ENCODE data around the gene PXMP4.

PXMP4 gene

DNA sequence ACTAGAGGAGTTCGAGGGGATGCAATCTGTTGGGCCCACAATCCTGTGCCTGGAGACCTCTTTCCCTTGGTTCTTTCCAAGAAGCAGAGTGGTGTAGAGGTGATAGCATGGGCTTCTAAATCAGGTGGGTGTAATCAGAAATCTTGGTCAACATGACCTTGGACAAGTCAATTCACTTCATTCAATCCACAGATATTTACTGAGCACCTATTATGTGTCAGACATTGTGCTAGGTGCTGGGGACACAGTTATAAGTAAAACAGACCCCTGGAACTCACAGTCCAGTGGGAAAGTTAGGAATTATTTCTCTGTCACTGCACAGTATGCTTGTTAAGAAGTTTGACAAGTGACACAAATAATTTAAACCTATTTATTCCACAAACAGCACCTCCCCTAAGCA is 30.6 kb downstream of the PXMP4 start:
- no peak overlapping the region for H3K23ac ChIP-seq (ENCODE audit: low read depth, low read length, poor library complexity)
- no peak overlapping the region for H2BK120ac ChIP-seq (ENCODE audit: low read depth, low read length)
- no peak overlapping the region for H3K4ac ChIP-seq (ENCODE audit: low read length)
- H3K4me3 ChIP-seq (ENCODE audit: low read length in 2 of 2), result no peak overlapping the region
- no peak overlapping the region for H3K27ac ChIP-seq (replicated peaks; ENCODE audit: low read length)
- no CpG with 5 or more reads among the region's 1 CpG for WGBS, 2 donors (ENCODE audit: extremely low coverage in 2 of 2, insufficient read length in 2 of 2, insufficient replicate concordance in 1 of 2)
- no peak overlapping the region for H2BK12ac ChIP-seq (ENCODE audit: low read length)
- H2BK5ac ChIP-seq (ENCODE audit: low read length), result no peak overlapping the region
- H3K27me3 ChIP-seq (ENCODE audit: control insufficient read depth in 3 of 3, insufficient read depth in 3 of 3, low read depth in 1 of 3, low read length in 3 of 3), result peaks cover 0 to 12% (median 0%) of the 10 kb centered on the region in 3 experiments
- H3K4me1 ChIP-seq (ENCODE audit: control insufficient read depth in 2 of 2, insufficient read depth in 1 of 2, low read depth in 1 of 2, low read length in 2 of 2), result peaks cover 22 to 29% of the 10 kb centered on the region in 2 donors
- H4K91ac ChIP-seq (ENCODE audit: low read depth, low read length, poor library complexity), result no peak overlapping the region
- DNase-seq (ENCODE audit: low spot score), result no peak
- no peak overlapping the region for H3K9ac ChIP-seq (ENCODE audit: low read depth, low read length, poor library complexity)
- H3K79me1 ChIP-seq (ENCODE audit: low read depth, low read length), result no peaks in the 10 kb centered on the region
- no peak overlapping the region for H2AK5ac ChIP-seq (ENCODE audit: low read depth, low read length)
- H3K9me3 ChIP-seq (replicated peaks in 1 of 2; ENCODE audit: control insufficient read depth in 2 of 2, insufficient read depth in 1 of 2, low read depth in 1 of 2, low read length in 2 of 2), result no peaks in the 10 kb centered on the region
- H3K18ac ChIP-seq (ENCODE audit: low read length), result no peak overlapping the region
- no peak overlapping the region for H2AFZ ChIP-seq (ENCODE audit: low read length)
- peaks cover 0 to 2% of the 10 kb centered on the region in 2 donors for H3K36me3 ChIP-seq (replicated peaks in 1 of 2; ENCODE audit: control insufficient read depth in 2 of 2, insufficient read depth in 2 of 2, low read length in 2 of 2)
- no peak overlapping the region for H3K14ac ChIP-seq (ENCODE audit: low read length)
- H2BK15ac ChIP-seq (ENCODE audit: low read length), result no peak overlapping the region
- no peak overlapping the region for H4K8ac ChIP-seq (ENCODE audit: low read depth, low read length)
- H3K4me2 ChIP-seq (ENCODE audit: insufficient read depth, low read length, poor library complexity, severe bottlenecking), result no peak overlapping the region

GRCh38 chr20:33688938-33689424 is 31.1 kb downstream of the PXMP4 start:
- no peak overlapping the region for H2BK15ac ChIP-seq (ENCODE audit: low read length)
- WGBS, 2 donors (ENCODE audit: extremely low coverage in 2 of 2, insufficient read length in 2 of 2, insufficient replicate concordance in 1 of 2), result no CpG with 5 or more reads among the region's 3 CpGs
- no peak overlapping the region for H3K27ac ChIP-seq (replicated peaks; ENCODE audit: low read length)

GRCh38 chr20:33687993-33688937 is 31.8 kb downstream of the PXMP4 start:
- WGBS, 2 donors (ENCODE audit: extremely low coverage in 2 of 2, insufficient read length in 2 of 2, insufficient replicate concordance in 1 of 2), result no CpG with 5 or more reads among the region's 3 CpGs
- Histone ChIP-seq H3K27me3 (ENCODE audit: control insufficient read depth in 3 of 3, insufficient read depth in 3 of 3, low read depth in 1 of 3, low read length in 3 of 3) (peaks cover 0 to 12% (median 0%) of the 10 kb centered on the region in 3 experiments), H3K4me2 (ENCODE audit: insufficient read depth, low read length, poor library complexity, severe bottlenecking) (no peak overlapping the region), H3K79me1 (ENCODE audit: low read depth, low read length) (peaks cover 2% of the 10 kb centered on the region), H2BK5ac (ENCODE audit: low read length) (no peak overlapping the region), H4K91ac (ENCODE audit: low read depth, low read length, poor library complexity) (no peak overlapping the region), H3K4ac (ENCODE audit: low read length) (no peak overlapping the region), H2AK5ac (ENCODE audit: low read depth, low read length) (no peak overlapping the region), H2BK15ac (ENCODE audit: low read length) (no peak overlapping the region), H3K4me1 (ENCODE audit: control insufficient read depth in 2 of 2, insufficient read depth in 1 of 2, low read depth in 1 of 2, low read length in 2 of 2) (peaks cover 13 to 18% of the 10 kb centered on the region in 2 donors), H2BK120ac (ENCODE audit: low read depth, low read length) (no peak overlapping the region), H3K9ac (ENCODE audit: low read depth, low read length, poor library complexity) (no peak overlapping the region), H3K36me3 (replicated peaks in 1 of 2; ENCODE audit: control insufficient read depth in 2 of 2, insufficient read depth in 2 of 2, low read length in 2 of 2) (peaks cover 0 to 8% of the 10 kb centered on the region in 2 donors), H3K27ac (replicated peaks; ENCODE audit: low read length) (no peak overlapping the region), H4K8ac (ENCODE audit: low read depth, low read length) (no peak overlapping the region), H3K23ac (ENCODE audit: low read depth, low read length, poor library complexity) (no peak overlapping the region), H2AFZ (ENCODE audit: low read length) (no peak overlapping the region), H3K4me3 (ENCODE audit: low read length in 2 of 2) (no peak overlapping the region), H2BK12ac (ENCODE audit: low read length) (no peak overlapping the region), H3K18ac (ENCODE audit: low read length) (no peak overlapping the region), H3K9me3 (replicated peaks in 1 of 2; ENCODE audit: control insufficient read depth in 2 of 2, insufficient read depth in 1 of 2, low read depth in 1 of 2, low read length in 2 of 2) (no peaks in the 10 kb centered on the region), H3K14ac (ENCODE audit: low read length) (no peak overlapping the region)
- DNase-seq (ENCODE audit: low spot score), result no peak

More at GRCh38 chr20:33688938-33689424, 31.1 kb downstream of the PXMP4 start:
- no peak overlapping the region for H3K4me2 ChIP-seq (ENCODE audit: insufficient read depth, low read length, poor library complexity, severe bottlenecking)
- H2AK5ac ChIP-seq (ENCODE audit: low read depth, low read length), result no peak overlapping the region
- DNase-seq (ENCODE audit: low spot score), result no peak
- no peak overlapping the region for H2BK120ac ChIP-seq (ENCODE audit: low read depth, low read length)
- H3K23ac ChIP-seq (ENCODE audit: low read depth, low read length, poor library complexity), result no peak overlapping the region
- H2BK12ac ChIP-seq (ENCODE audit: low read length), result no peak overlapping the region
- no peak overlapping the region for H4K8ac ChIP-seq (ENCODE audit: low read depth, low read length)
- H3K4ac ChIP-seq (ENCODE audit: low read length), result no peak overlapping the region
- no peak overlapping the region for H3K14ac ChIP-seq (ENCODE audit: low read length)
- no peak overlapping the region for H3K9ac ChIP-seq (ENCODE audit: low read depth, low read length, poor library complexity)
- H3K27me3 ChIP-seq (ENCODE audit: control insufficient read depth in 3 of 3, insufficient read depth in 3 of 3, low read depth in 1 of 3, low read length in 3 of 3), result peaks cover 0 to 12% (median 0%) of the 10 kb centered on the region in 3 experiments
- no peaks in the 10 kb centered on the region for H3K9me3 ChIP-seq (replicated peaks in 1 of 2; ENCODE audit: control insufficient read depth in 2 of 2, insufficient read depth in 1 of 2, low read depth in 1 of 2, low read length in 2 of 2)
- no peak overlapping the region for H2AFZ ChIP-seq (ENCODE audit: low read length)
- no peak overlapping the region for H3K18ac ChIP-seq (ENCODE audit: low read length)
- H3K79me1 ChIP-seq (ENCODE audit: low read depth, low read length), result peaks cover 2% of the 10 kb centered on the region
- peaks cover 0 to 5% of the 10 kb centered on the region in 2 donors for H3K36me3 ChIP-seq (replicated peaks in 1 of 2; ENCODE audit: control insufficient read depth in 2 of 2, insufficient read depth in 2 of 2, low read length in 2 of 2)
- H4K91ac ChIP-seq (ENCODE audit: low read depth, low read length, poor library complexity), result no peak overlapping the region
- no peak overlapping the region for H3K4me3 ChIP-seq (ENCODE audit: low read length in 2 of 2)
- H3K4me1 ChIP-seq (ENCODE audit: control insufficient read depth in 2 of 2, insufficient read depth in 1 of 2, low read depth in 1 of 2, low read length in 2 of 2), result peaks cover 19 to 25% of the 10 kb centered on the region in 2 donors
- H2BK5ac ChIP-seq (ENCODE audit: low read length), result no peak overlapping the region

- Histone ChIP-seq H4K91ac (ENCODE audit: low read depth, low read length, poor library complexity) (no peak overlapping the region), H3K9me3 (replicated peaks in 1 of 2; ENCODE audit: control insufficient read depth in 2 of 2, insufficient read depth in 1 of 2, low read depth in 1 of 2, low read length in 2 of 2) (no peaks in the 10 kb centered on the region), H4K8ac (ENCODE audit: low read depth, low read length) (no peak overlapping the region), H3K27me3 (ENCODE audit: control insufficient read depth in 3 of 3, insufficient read depth in 3 of 3, low read depth in 1 of 3, low read length in 3 of 3) (peaks cover 0 to 12% (median 0%) of the 10 kb centered on the region in 3 experiments), H3K4ac (ENCODE audit: low read length) (no peak overlapping the region), H3K9ac (ENCODE audit: low read depth, low read length, poor library complexity) (no peak overlapping the region), H3K27ac (replicated peaks; ENCODE audit: low read length) (no peak overlapping the region), H3K4me1 (ENCODE audit: control insufficient read depth in 2 of 2, insufficient read depth in 1 of 2, low read depth in 1 of 2, low read length in 2 of 2) (peaks cover 12 to 15% of the 10 kb centered on the region in 2 donors), H3K14ac (ENCODE audit: low read length) (no peak overlapping the region), H3K36me3 (replicated peaks in 1 of 2; ENCODE audit: control insufficient read depth in 2 of 2, insufficient read depth in 2 of 2, low read length in 2 of 2) (peaks cover 0 to 14% of the 10 kb centered on the region in 2 donors), H3K4me3 (ENCODE audit: low read length in 2 of 2) (no peak overlapping the region), H3K4me2 (ENCODE audit: insufficient read depth, low read length, poor library complexity, severe bottlenecking) (no peak overlapping the region), H2AFZ (ENCODE audit: low read length) (peak overlapping the region; percentile 41), H3K18ac (ENCODE audit: low read length) (no peak overlapping the region), H2BK12ac (ENCODE audit: low read length) (peak overlapping the region; percentile 0), H3K79me1 (ENCODE audit: low read depth, low read length) (peaks cover 2% of the 10 kb centered on the region), H2BK120ac (ENCODE audit: low read depth, low read length) (no peak overlapping the region), H3K23ac (ENCODE audit: low read depth, low read length, poor library complexity) (no peak overlapping the region), H2AK5ac (ENCODE audit: low read depth, low read length) (peak overlapping the region; percentile 84), H2BK5ac (ENCODE audit: low read length) (no peak overlapping the region), H2BK15ac (ENCODE audit: low read length) (no peak overlapping the region)
- DNase-seq (ENCODE audit: low spot score), result no peak
- no CpG with 5 or more reads among the region's 8 CpGs for WGBS, 2 donors (ENCODE audit: extremely low coverage in 2 of 2, insufficient read length in 2 of 2, insufficient replicate concordance in 1 of 2)
Measured at GRCh38 chr20:33687370-33687915, 32.7 kb downstream of the PXMP4 start.
